ENCODE measurements around the gene KIF26A.

The KIF26A gene

GRCh38 chr14:104096751-104097700, 41.4 kb upstream of the KIF26A start:
- Histone ChIP-seq H3K18ac (ENCODE audit: low read length) (no peak overlapping the region), H3K4me1 (ENCODE audit: control insufficient read depth, low read depth, low read length) (no peaks in the 10 kb centered on the region), H2BK5ac (ENCODE audit: low read length) (no peak overlapping the region), H3K27me3 (ENCODE audit: insufficient read depth, low read length, poor library complexity) (no peaks in the 10 kb centered on the region), H3K36me3 (ENCODE audit: control insufficient read depth, insufficient read depth, low read length) (no peaks in the 10 kb centered on the region), H3K9ac (ENCODE audit: low read length) (no peak overlapping the region), H3K79me2 (ENCODE audit: control insufficient read depth, insufficient read depth, low read length) (no peaks in the 10 kb centered on the region), H3K4me3 (ENCODE audit: low read length) (no peak overlapping the region), H4K8ac (ENCODE audit: low read depth, low read length) (no peak overlapping the region), H3K27ac (ENCODE audit: low read depth, low read length) (no peak overlapping the region), H3K4me2 (ENCODE audit: low read length) (no peak overlapping the region), H3K79me1 (ENCODE audit: low read length) (no peaks in the 10 kb centered on the region), H3K4ac (ENCODE audit: low read depth, low read length) (no peak overlapping the region), H3K23ac (ENCODE audit: low read length) (no peak overlapping the region), H2BK120ac (ENCODE audit: low read depth, low read length) (no peak overlapping the region), H3K56ac (ENCODE audit: low read length) (no peak overlapping the region), H2BK15ac (replicated peaks; ENCODE audit: low read depth) (no peak overlapping the region), H2AK5ac (ENCODE audit: low read length) (no peak overlapping the region), H4K5ac (ENCODE audit: low read length) (no peak overlapping the region)
- WGBS (ENCODE audit: extremely low coverage, insufficient coverage, low lambda C conversion rate), result no CpG with 5 or more reads among the region's 25 CpGs
- no peak for DNase-seq

- Histone ChIP-seq H3K4me1 (ENCODE audit: control insufficient read depth, low read depth, low read length) (no peaks in the 10 kb centered on the region), H3K4me3 (ENCODE audit: low read length) (no peak overlapping the region), H3K27me3 (ENCODE audit: insufficient read depth, low read length, poor library complexity) (no peaks in the 10 kb centered on the region), H3K79me1 (ENCODE audit: low read length) (no peaks in the 10 kb centered on the region), H3K79me2 (ENCODE audit: control insufficient read depth, insufficient read depth, low read length) (no peaks in the 10 kb centered on the region), H3K9ac (ENCODE audit: low read length) (no peak overlapping the region), H3K4me2 (ENCODE audit: low read length) (no peak overlapping the region), H2BK15ac (replicated peaks; ENCODE audit: low read depth) (no peak overlapping the region), H3K27ac (ENCODE audit: low read depth, low read length) (no peak overlapping the region), H3K18ac (ENCODE audit: low read length) (no peak overlapping the region), H3K56ac (ENCODE audit: low read length) (no peak overlapping the region), H2BK120ac (ENCODE audit: low read depth, low read length) (no peak overlapping the region), H2BK5ac (ENCODE audit: low read length) (no peak overlapping the region), H3K23ac (ENCODE audit: low read length) (no peak overlapping the region), H4K8ac (ENCODE audit: low read depth, low read length) (no peak overlapping the region), H2AK5ac (ENCODE audit: low read length) (no peak overlapping the region), H3K36me3 (ENCODE audit: control insufficient read depth, insufficient read depth, low read length) (no peaks in the 10 kb centered on the region), H4K5ac (ENCODE audit: low read length) (no peak overlapping the region), H3K4ac (ENCODE audit: low read depth, low read length) (no peak overlapping the region)
- WGBS (ENCODE audit: extremely low coverage, insufficient coverage, low lambda C conversion rate), result no CpG with 5 or more reads among the region's 25 CpGs
- DNase-seq, result no peak
These were observed 39.9 kb upstream of the KIF26A start for GRCh38 chr14:104098272-104099095.

- Histone ChIP-seq H2AK5ac (ENCODE audit: low read length) (no peak overlapping the region), H3K9ac (ENCODE audit: low read length) (no peak overlapping the region), H3K79me2 (ENCODE audit: control insufficient read depth, insufficient read depth, low read length) (no peaks in the 10 kb centered on the region), H3K79me1 (ENCODE audit: low read length) (no peaks in the 10 kb centered on the region), H4K5ac (ENCODE audit: low read length) (no peak overlapping the region), H3K4me3 (ENCODE audit: low read length) (no peak overlapping the region), H3K18ac (ENCODE audit: low read length) (no peak overlapping the region), H3K27ac (ENCODE audit: low read depth, low read length) (no peak overlapping the region), H3K36me3 (ENCODE audit: control insufficient read depth, insufficient read depth, low read length) (no peaks in the 10 kb centered on the region), H4K8ac (ENCODE audit: low read depth, low read length) (no peak overlapping the region), H3K27me3 (ENCODE audit: insufficient read depth, low read length, poor library complexity) (no peaks in the 10 kb centered on the region), H3K4me1 (ENCODE audit: control insufficient read depth, low read depth, low read length) (no peaks in the 10 kb centered on the region), H3K23ac (ENCODE audit: low read length) (no peak overlapping the region), H3K56ac (ENCODE audit: low read length) (no peak overlapping the region), H2BK5ac (ENCODE audit: low read length) (no peak overlapping the region), H3K4me2 (ENCODE audit: low read length) (no peak overlapping the region), H3K4ac (ENCODE audit: low read depth, low read length) (no peak overlapping the region), H2BK120ac (ENCODE audit: low read depth, low read length) (no peak overlapping the region), H2BK15ac (replicated peaks; ENCODE audit: low read depth) (no peak overlapping the region)
- no CpG with 5 or more reads among the region's 26 CpGs for WGBS (ENCODE audit: extremely low coverage, insufficient coverage, low lambda C conversion rate)
- no peak for DNase-seq
These were observed 39.0 kb upstream of the KIF26A start for GRCh38 chr14:104099096-104100041.

- Histone ChIP-seq H3K4ac (ENCODE audit: low read depth, low read length) (no peak overlapping the region), H3K18ac (ENCODE audit: low read length) (no peak overlapping the region), H3K27ac (ENCODE audit: low read depth, low read length) (no peak overlapping the region), H3K4me2 (ENCODE audit: low read length) (no peak overlapping the region), H3K79me1 (ENCODE audit: low read length) (no peaks in the 10 kb centered on the region), H2AK5ac (ENCODE audit: low read length) (no peak overlapping the region), H2BK120ac (ENCODE audit: low read depth, low read length) (no peak overlapping the region), H3K36me3 (ENCODE audit: control insufficient read depth, insufficient read depth, low read length) (no peaks in the 10 kb centered on the region), H3K56ac (ENCODE audit: low read length) (no peak overlapping the region), H3K9ac (ENCODE audit: low read length) (no peak overlapping the region), H2BK5ac (ENCODE audit: low read length) (no peak overlapping the region), H3K4me1 (ENCODE audit: control insufficient read depth, low read depth, low read length) (no peaks in the 10 kb centered on the region), H3K4me3 (ENCODE audit: low read length) (no peak overlapping the region), H4K8ac (ENCODE audit: low read depth, low read length) (no peak overlapping the region), H3K27me3 (ENCODE audit: insufficient read depth, low read length, poor library complexity) (no peaks in the 10 kb centered on the region), H2BK15ac (replicated peaks; ENCODE audit: low read depth) (no peak overlapping the region), H3K23ac (ENCODE audit: low read length) (no peak overlapping the region), H4K5ac (ENCODE audit: low read length) (no peak overlapping the region), H3K79me2 (ENCODE audit: control insufficient read depth, insufficient read depth, low read length) (no peaks in the 10 kb centered on the region)
- DNase-seq, result no peak
- WGBS (ENCODE audit: extremely low coverage, insufficient coverage, low lambda C conversion rate), result no CpG with 5 or more reads among the region's 23 CpGs
These were observed 38.0 kb upstream of the KIF26A start for GRCh38 chr14:104100171-104101085.
